PC-9 (cell line): ENCODE data around the gene CDKN1B. TPM values are rescaled to one million over a fixed set of nuclear protein-coding genes. Genes with fewer than 3 reads are reported as not detected.

Source experiments
- BruUV-seq: library from RNA; stranded (reverse); fragments of 400-500 nt; replicated peaks from 2 replicates; lab custom pipeline; 2021; lab: Mats Ljungman, UMichigan
- CTCF ChIA-PET: fragments of 300-600 bp; sonication (Branson Sonifier 250); formaldehyde crosslinking; loops from one replicate; lab custom pipeline; 2022; ENCODE audit warnings: antibody characterized with exemption; lab: Charles Lee
- POLR2A ChIA-PET: fragments of 300-600 bp; sonication (Branson Sonifier 250); formaldehyde crosslinking; loops from one replicate; lab custom pipeline; 2022; ENCODE audit warnings: antibody characterized with exemption; ENCODE audit not compliant: unreplicated experiment; lab: Charles Lee
- DNase-seq, 2 experiments: peaks; one replicate each; pipeline versions ENCODE4 v3.0.0 to v3.0.0-alpha.2; 2015 to 2022; ENCODE audit warnings: mixed read lengths in 1 of 2
- H2AFZ ChIP-seq: fragments of 200-600 bp; sonication (generic); 2 replicates; pipeline ENCODE4 v1.8.1; 2017; ENCODE audit warnings: antibody characterized with exemption
- H3F3A ChIP-seq: fragments of 200-600 bp; sonication (generic); 2 replicates; pipeline ENCODE4 v1.8.1; 2017; ENCODE audit warnings: antibody characterized with exemption, mild to moderate bottlenecking, low read depth; ENCODE audit not compliant: insufficient read depth
- H3K27ac ChIP-seq: fragments of 200-600 bp; sonication (generic); 2 replicates; pipeline ENCODE4 v1.6.1; 2016; ENCODE audit warnings: mixed run types
- H3K27me3 ChIP-seq: fragments of 200-600 bp; sonication (generic); 2 replicates; pipeline ENCODE4 v1.6.1; 2016; ENCODE audit warnings: low read depth, mixed run types; ENCODE audit not compliant: insufficient read depth
- H3K36me3 ChIP-seq: fragments of 200-600 bp; sonication (generic); 2 replicates; pipeline ENCODE4 v1.6.1; 2016; ENCODE audit warnings: low read depth, mixed run types
- H3K4me1 ChIP-seq: fragments of 200-600 bp; sonication (generic); replicated peaks from 2 replicates; pipeline ENCODE4 v1.6.1; 2016; ENCODE audit warnings: mixed run types; ENCODE audit not compliant: insufficient read depth
- H3K4me2 ChIP-seq: fragments of 200-600 bp; sonication (generic); 2 replicates; pipeline ENCODE4 v1.6.1; 2017; ENCODE audit warnings: mixed run types
- H3K4me3 ChIP-seq: fragments of 200-600 bp; sonication (generic); 2 replicates; pipeline ENCODE4 v1.6.1; 2016; ENCODE audit warnings: mixed run types
- H3K79me2 ChIP-seq: fragments of 200-600 bp; sonication (generic); 2 replicates; pipeline ENCODE4 v1.6.1; 2017; ENCODE audit warnings: low read depth, mixed run types
- H3K9me2 ChIP-seq: fragments of 200-600 bp; sonication (generic); 2 replicates; pipeline ENCODE4 v1.8.1; 2017; ENCODE audit warnings: mild to moderate bottlenecking; ENCODE audit not compliant: insufficient read depth
- H3K9me3 ChIP-seq: fragments of 200-600 bp; sonication (generic); 2 replicates; pipeline ENCODE4 v1.8.1; 2016; ENCODE audit warnings: low read depth; ENCODE audit not compliant: insufficient read depth
- H4K20me1 ChIP-seq: fragments of 200-600 bp; sonication (generic); 2 replicates; pipeline ENCODE4 v1.8.1; 2017; ENCODE audit not compliant: insufficient read depth
- CTCF ChIP-seq: fragments of 200-600 bp; sonication (generic); conservative IDR thresholded peaks from 2 replicates; pipeline ENCODE4 v1.6.1; 2017; ENCODE audit warnings: mixed run types, antibody characterized with exemption, mild to moderate bottlenecking, moderate library complexity
- EZH2 ChIP-seq: fragments of 200-600 bp; sonication (generic); IDR thresholded peaks from 2 replicates; pipeline ENCODE4 v1.8.0; 2017; ENCODE audit warnings: antibody characterized with exemption, low read depth
- intact Hi-C: fragments of 100-400 bp; cut with micrococcal nuclease; formaldehyde crosslinking; loops from one replicate; pipeline ENCODE4 v1.10.0; 2022; ENCODE audit not compliant: unreplicated experiment
- total RNA-seq: library from RNA; stranded (reverse); gene quantifications from 2 replicates; pipeline ENCODE4 v1.2.3, GENCODE V29; 2021

The CDKN1B gene
- total RNA-seq, 1 experiment from 2014 or later: 67.5 TPM

GRCh38 chr12:12741660-12742059 is 24.5 kb downstream of the CDKN1B start:
- Histone ChIP-seq H3K27ac (peak overlapping the region; percentile 28; the same call in 1 of the 2 replicates), H3F3A (peaks cover 6% of the 10 kb centered on the region), H3K4me3 (no peak overlapping the region), H3K9me3 (no peaks in the 10 kb centered on the region), H3K9me2 (no peaks in the 10 kb centered on the region), H3K36me3 (no peaks in the 10 kb centered on the region), H4K20me1 (no peaks in the 10 kb centered on the region), H3K4me1 (peaks cover 34% of the 10 kb centered on the region), H2AFZ (no peak overlapping the region), H3K27me3 (no peaks in the 10 kb centered on the region), H3K4me2 (peak overlapping the region; percentile 35; the same call in 1 of the 2 replicates), H3K79me2 (no peaks in the 10 kb centered on the region; the same call in 1 of the 2 replicates)
- DNase-seq: no peak
- TF ChIP-seq CTCF: no peak
- POLR2A ChIA-PET: interaction anchor here (0.6 to 1.0 kb wide), 5 partner anchors 38 to 161 kb away, joined by 3 to 6 read pairs (median 4); partner anchors contain the start of gene GPRC5A
- BruUV-seq: no TSS peak
- CTCF ChIA-PET: no interaction called here
- intact Hi-C loops: no loop called here

- Histone ChIP-seq H3F3A (peaks cover 3% of the 10 kb centered on the region; the same call in 1 of the 2 replicates), H3K79me2 (no peaks in the 10 kb centered on the region), H3K36me3 (no peaks in the 10 kb centered on the region), H4K20me1 (no peaks in the 10 kb centered on the region), H3K27me3 (no peaks in the 10 kb centered on the region), H3K9me3 (no peaks in the 10 kb centered on the region), H3K4me3 (no peak overlapping the region), H2AFZ (no peak overlapping the region), H3K9me2 (no peaks in the 10 kb centered on the region), H3K27ac (peak overlapping the region; percentile 59), H3K4me1 (peaks cover 36% of the 10 kb centered on the region), H3K4me2 (peak overlapping the region; percentile 48)
- POLR2A ChIA-PET: interaction anchor here (0.5 to 0.7 kb wide), 2 partner anchors 90 to 93 kb away, joined by 3 read pairs; no protein-coding TSS in a partner anchor
- TF ChIP-seq CTCF (no peak), EZH2 (no peak)
- intact Hi-C loops: no loop called here
- no TSS peak for BruUV-seq
- CTCF ChIA-PET: interaction anchor here (0.6 to 1.2 kb wide), 5 partner anchors 8 to 18 kb away, joined by 3 read pairs; no protein-coding TSS in a partner anchor
- no peak for DNase-seq
Measured at GRCh38 chr12:12744546-12745305, 27.6 kb downstream of the CDKN1B start.

- H3K27me3 ChIP-seq: no peaks in the 10 kb centered on the region
- H3K36me3 ChIP-seq: no peaks in the 10 kb centered on the region
- H3K9me3 ChIP-seq: no peaks in the 10 kb centered on the region
- POLR2A ChIA-PET: interaction anchor here (0.5 to 0.6 kb wide), 4 partner anchors 12 to 389 kb away, joined by 3 to 7 read pairs (median 3); no protein-coding TSS in a partner anchor
- H3K4me2 ChIP-seq: peak overlapping the region; percentile 48
- peaks cover 36% of the 10 kb centered on the region for H3K4me1 ChIP-seq
- H3K4me3 ChIP-seq: no peak overlapping the region
- no TSS peak for BruUV-seq
- peaks cover 3% of the 10 kb centered on the region; the same call in 1 of the 2 replicates for H3F3A ChIP-seq
- no peaks in the 10 kb centered on the region for H3K79me2 ChIP-seq
- H4K20me1 ChIP-seq: no peaks in the 10 kb centered on the region
- H3K9me2 ChIP-seq: no peaks in the 10 kb centered on the region
- intact Hi-C loops: no loop called here
- TF ChIP-seq EZH2 (no peak), CTCF (no peak)
- peak; percentile 45 to 82 for DNase-seq
- H2AFZ ChIP-seq: peak overlapping the region; percentile 14; the same call in 1 of the 2 replicates
- CTCF ChIA-PET: interaction anchor here (0.7 to 1.2 kb wide), 3 partner anchors 9 to 67 kb away, joined by 3 read pairs; partner anchors contain the start of gene DDX47
- H3K27ac ChIP-seq: peak overlapping the region; percentile 59
Measured at GRCh38 chr12:12745576-12746211, 28.5 kb downstream of the CDKN1B start.
